ENCODE results near the gene CNTN1.

- TF ChIP-seq FOXK2 (IDR thresholded peaks at IDR 0.05): no peak
- no peak for TF ChIP-seq BHLHE40 (IDR thresholded peaks at IDR 0.05; ENCODE audit: borderline replicate concordance)
- no peak for TF ChIP-seq SP1 (IDR thresholded peaks at IDR 0.05)
- no peak for TF ChIP-seq ARNT (IDR thresholded peaks at IDR 0.05)
- no peak for TF ChIP-seq FOXM1 (IDR thresholded peaks at IDR 0.05; ENCODE audit: borderline replicate concordance)
- no peak for TF ChIP-seq FOXA1 (IDR thresholded peaks at IDR 0.05)
- TF ChIP-seq ZNF384 (IDR thresholded peaks at IDR 0.05): no peak
- no peak for TF ChIP-seq L3MBTL2 (conservative IDR thresholded peaks at IDR 0.05)
- no peak for TF ChIP-seq SUZ12 (IDR thresholded peaks at IDR 0.05)
- TF ChIP-seq, protein P1, sequence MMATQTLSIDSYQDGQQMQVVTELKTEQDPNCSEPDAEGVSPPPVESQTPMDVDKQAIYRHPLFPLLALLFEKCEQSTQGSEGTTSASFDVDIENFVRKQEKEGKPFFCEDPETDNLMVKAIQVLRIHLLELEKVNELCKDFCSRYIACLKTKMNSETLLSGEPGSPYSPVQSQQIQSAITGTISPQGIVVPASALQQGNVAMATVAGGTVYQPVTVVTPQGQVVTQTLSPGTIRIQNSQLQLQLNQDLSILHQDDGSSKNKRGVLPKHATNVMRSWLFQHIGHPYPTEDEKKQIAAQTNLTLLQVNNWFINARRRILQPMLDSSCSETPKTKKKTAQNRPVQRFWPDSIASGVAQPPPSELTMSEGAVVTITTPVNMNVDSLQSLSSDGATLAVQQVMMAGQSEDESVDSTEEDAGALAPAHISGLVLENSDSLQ (IDR thresholded peaks at IDR 0.05): no peak
- TF ChIP-seq ELF4 (IDR thresholded peaks at IDR 0.05): no peak
Observed at GRCh38 chr12:41045509-41045908, 353.3 kb downstream of the CNTN1 start.

All from HEK293T (cell line).